ENCODE measurements around the gene ERCC6.

- no peak for TF ChIP-seq CTCF (conservative IDR thresholded peaks at IDR 0.05 in 1 of 2, IDR thresholded peaks at IDR 0.05 in 1 of 2; ENCODE audit: low read depth in 1 of 2, low read length in 2 of 2)
- no peak for TF ChIP-seq EZH2 (IDR thresholded peaks at IDR 0.05; ENCODE audit: low read length, missing control alignments)
These were observed 60.1 kb downstream of the ERCC6 start for GRCh38 chr10:49478819-49479218.
